A673 (cell line): Measurements from ENCODE around the gene LEO1. TPM values are rescaled to one million over a fixed set of nuclear protein-coding genes. Genes with fewer than 3 reads are reported as not detected.

ENCODE experiments used
- BruUV-seq: library from RNA; stranded (reverse); fragments of 400-500 nt; replicated peaks from 2 replicates; lab custom pipeline; 2021; lab: Mats Ljungman, UMichigan
- CTCF ChIA-PET: fragments of 300-600 bp; sonication (Branson Sonifier 250); formaldehyde crosslinking; loops from one replicate; lab custom pipeline; 2022; ENCODE audit warnings: antibody characterized with exemption; lab: Charles Lee
- POLR2A ChIA-PET: fragments of 300-600 bp; sonication (Branson Sonifier 250); formaldehyde crosslinking; loops from one replicate; lab custom pipeline; 2022; ENCODE audit warnings: antibody characterized with exemption; ENCODE audit not compliant: low non-redundant PET; lab: Charles Lee
- DNase-seq: peaks from one replicate; pipeline ENCODE4 v3.0.0-alpha.2; 2015; ENCODE audit warnings: low spot score
- H3K27ac ChIP-seq: fragments of 200-600 bp; sonication (generic); 2 replicates; pipeline ENCODE4 v1.5.1; 2016; ENCODE audit warnings: mixed run types, low read depth, mild to moderate bottlenecking, mixed read lengths, antibody characterized with exemption, low read length; ENCODE audit not compliant: poor library complexity, severe bottlenecking
- H3K27me3 ChIP-seq: fragments of 200-600 bp; sonication (generic); replicated peaks from 2 replicates; pipeline ENCODE4 v1.6.1; 2017; ENCODE audit warnings: mixed run types, low read depth, mild to moderate bottlenecking, mixed read lengths, antibody characterized with exemption, low read length; ENCODE audit not compliant: insufficient read depth, poor library complexity
- H3K36me3 ChIP-seq: fragments of 200-600 bp; sonication (generic); 2 replicates; pipeline ENCODE4 v1.6.1; 2016; ENCODE audit warnings: mixed run types, mild to moderate bottlenecking, mixed read lengths, antibody characterized with exemption, low read length; ENCODE audit not compliant: insufficient read depth, poor library complexity, severe bottlenecking
- H3K4me1 ChIP-seq: fragments of 200-600 bp; sonication (generic); 2 replicates; pipeline ENCODE4 v1.6.1; 2017; ENCODE audit warnings: mixed run types, mild to moderate bottlenecking, mixed read lengths, antibody characterized with exemption, low read length; ENCODE audit not compliant: insufficient read depth, poor library complexity, severe bottlenecking
- H3K4me3 ChIP-seq: fragments of 200-600 bp; sonication (generic); 2 replicates; pipeline ENCODE4 v1.5.1; 2016; ENCODE audit warnings: low read depth, mixed run types, mild to moderate bottlenecking, mixed read lengths, low read length; ENCODE audit not compliant: poor library complexity, severe bottlenecking
- H3K9me3 ChIP-seq: fragments of 200-600 bp; sonication (generic); 2 replicates; pipeline ENCODE4 v1.6.1; 2016; ENCODE audit warnings: mixed run types, low read depth, mild to moderate bottlenecking, mixed read lengths, antibody characterized with exemption, low read length; ENCODE audit not compliant: poor library complexity, severe bottlenecking
- CTCF ChIP-seq: fragments of 300-800, 200-600 bp; sonication (generic); conservative IDR thresholded peaks from 2 replicates; pipeline ENCODE4 v1.5.1; 2017; ENCODE audit warnings: low read depth, mild to moderate bottlenecking, antibody characterized with exemption, low read length, moderate library complexity, mixed read lengths
- EZH2 ChIP-seq: fragments of 200-600 bp; sonication (generic); IDR thresholded peaks from 2 replicates; pipeline ENCODE4 v1.6.1; 2017; ENCODE audit warnings: borderline replicate concordance, low read depth, mild to moderate bottlenecking, mixed read lengths, antibody characterized with exemption, low read length; ENCODE audit not compliant: poor library complexity, severe bottlenecking
- intact Hi-C: fragments of 100-400 bp; cut with micrococcal nuclease; formaldehyde crosslinking; loops from one replicate; pipeline ENCODE4 v1.10.0; 2022; ENCODE audit not compliant: unreplicated experiment
- total RNA-seq: library from RNA; stranded (reverse); gene quantifications from 2 replicates; pipeline ENCODE4 v1.2.3, GENCODE V29; 2021

Gene LEO1
- total RNA-seq, 1 experiment from 2014 or later: 40.0 TPM

- ChIA-PET POLR2A (no interaction called here), CTCF (no interaction called here)
- Histone ChIP-seq H3K4me1 (peaks cover 13% of the 10 kb centered on the region), H3K27me3 (no peaks in the 10 kb centered on the region), H3K36me3 (no peaks in the 10 kb centered on the region), H3K27ac (peak overlapping the region; percentile 91), H3K4me3 (peak overlapping the region; percentile 85), H3K9me3 (no peaks in the 10 kb centered on the region)
- peak; percentile 71 for DNase-seq
- intact Hi-C loops: loop anchor here (5.0 kb wide), 1 partner anchor 48 kb away; no protein-coding TSS in a partner anchor
- TF ChIP-seq EZH2 (no peak), CTCF (no peak)
- BruUV-seq: no TSS peak
Observed at GRCh38 chr15:52019394-52020220, 48.0 kb upstream of the LEO1 start.

- H3K9me3 ChIP-seq: no peaks in the 10 kb centered on the region
- TF ChIP-seq CTCF (no peak), EZH2 (no peak)
- intact Hi-C loops: no loop called here
- peaks cover 13% of the 10 kb centered on the region for H3K4me1 ChIP-seq
- no TSS peak for BruUV-seq
- peak within 1 kb of the TSS; percentile 85 for H3K4me3 ChIP-seq
- peak; percentile 95 for DNase-seq
- CTCF ChIA-PET: no interaction called here
- POLR2A ChIA-PET: no interaction called here
- no peaks in the 10 kb centered on the region for H3K27me3 ChIP-seq
- H3K36me3 ChIP-seq: no peaks in the 10 kb centered on the region
- H3K27ac ChIP-seq: peak within 1 kb of the TSS; percentile 91
Observed at GRCh38 chr15:52018693-52019393, 47.3 kb upstream of the LEO1 start, which contains the start of gene MAPK6. Gene MAPK6 (plus strand): TSS chr15:52019219. CDS start chr15:52046461, 27,242 bp downstream.

- no peak for TF ChIP-seq CTCF
- no peak for TF ChIP-seq EZH2
- H3K36me3 ChIP-seq: no peaks in the 10 kb centered on the region
- H3K27ac ChIP-seq: peak overlapping the region; percentile 91
- ChIA-PET POLR2A (no interaction called here), CTCF (no interaction called here)
- H3K9me3 ChIP-seq: no peaks in the 10 kb centered on the region
- no peak for DNase-seq
- intact Hi-C loops: no loop called here
- BruUV-seq: no TSS peak
- H3K4me1 ChIP-seq: peaks cover 13% of the 10 kb centered on the region
- no peaks in the 10 kb centered on the region for H3K27me3 ChIP-seq
- H3K4me3 ChIP-seq: peak overlapping the region; percentile 85
Observed at GRCh38 chr15:52018244-52018643, 46.7 kb upstream of the LEO1 start.
